Common myeloid progenitor, CD34-positive (primary cell): ENCODE measurements around the gene CGA.

Experiments used
- CTCF ChIA-PET: fragments of 350-600 bp; sonication (Branson Sonifier 250); formaldehyde crosslinking; loops from one replicate; lab custom pipeline; 2021; ENCODE audit warnings: antibody characterized with exemption; lab: Charles Lee
- POLR2A ChIA-PET: fragments of 350-600 bp; sonication (Branson Sonifier 250); formaldehyde crosslinking; loops from one replicate; lab custom pipeline; 2021; ENCODE audit warnings: antibody characterized with exemption; lab: Charles Lee
- DNase-seq, 3 donors: peaks; one replicate each; pipeline versions ENCODE4 v3.0.0 to v3.0.0-alpha.2; 2013
- H3K27ac ChIP-seq, 2 experiments: 1 replicate in 1 of 2; 2 replicates in 1 of 2; pipeline ENCODE4 v1.7.0; 2013; ENCODE audit warnings: inconsistent platforms in 2 of 2, low read length in 2 of 2, mild to moderate bottlenecking in 2 of 2, low read depth in 1 of 2, moderate library complexity in 1 of 2; ENCODE audit not compliant: severe bottlenecking in 2 of 2, insufficient read depth in 1 of 2, poor library complexity in 1 of 2
- H3K27me3 ChIP-seq, 5 experiments: replicated peaks in 2 of 5; 1 replicate in 3 of 5; 2 replicates in 2 of 5; pipeline versions ENCODE4 v1.6.1 to v1.7.0; 2013; ENCODE audit warnings: low read length in 4 of 5, mild to moderate bottlenecking in 2 of 5, moderate library complexity in 2 of 5, inconsistent platforms in 1 of 5; ENCODE audit not compliant: insufficient read depth in 5 of 5, control insufficient read depth in 4 of 5
- H3K36me3 ChIP-seq, 4 experiments: 1 replicate in 2 of 4; 2 replicates in 2 of 4; pipeline versions ENCODE4 v1.6.1 to v1.7.0; 2013; ENCODE audit warnings: low read length in 3 of 4, control low read depth in 1 of 4, mild to moderate bottlenecking in 1 of 4; ENCODE audit not compliant: control insufficient read depth in 4 of 4, insufficient read depth in 4 of 4
- H3K4me1 ChIP-seq, 4 experiments: 1 replicate in 3 of 4; 2 replicates in 1 of 4; pipeline versions ENCODE4 v1.6.1 to v1.7.1; 2013; ENCODE audit warnings: low read length in 3 of 4, mild to moderate bottlenecking in 3 of 4, control low read depth in 1 of 4, inconsistent platforms in 1 of 4, moderate library complexity in 1 of 4; ENCODE audit not compliant: control insufficient read depth in 4 of 4, insufficient read depth in 4 of 4; ENCODE audit errors: control extremely low read depth in 1 of 4
- H3K4me3 ChIP-seq, 7 experiments: 1 replicate in 4 of 7; 2 replicates in 3 of 7; pipeline versions ENCODE4 v1.5.1 to v1.7.0; 2013; ENCODE audit warnings: mild to moderate bottlenecking in 7 of 7, low read length in 6 of 7, moderate library complexity in 6 of 7, inconsistent platforms in 2 of 7, low read depth in 2 of 7, control low read depth in 1 of 7; ENCODE audit not compliant: insufficient read depth in 4 of 7, control insufficient read depth in 1 of 7; ENCODE audit errors: extremely low read depth in 1 of 7
- H3K9me3 ChIP-seq, 5 experiments: 1 replicate in 4 of 5; 2 replicates in 1 of 5; pipeline versions ENCODE4 v1.6.1 to v1.7.1; 2013; ENCODE audit warnings: low read length in 4 of 5, mild to moderate bottlenecking in 2 of 5, inconsistent platforms in 1 of 5, low read depth in 1 of 5, moderate library complexity in 1 of 5; ENCODE audit not compliant: control insufficient read depth in 4 of 5, insufficient read depth in 2 of 5; ENCODE audit errors: control extremely low read depth in 1 of 5
- WGBS: methylation state at CpG from one replicate; pipeline ENCODE4 v1.1.5; 2013; ENCODE audit not compliant: insufficient coverage; 5-methylcytosine and 5-hydroxymethylcytosine counted together

The CGA gene

DNA sequence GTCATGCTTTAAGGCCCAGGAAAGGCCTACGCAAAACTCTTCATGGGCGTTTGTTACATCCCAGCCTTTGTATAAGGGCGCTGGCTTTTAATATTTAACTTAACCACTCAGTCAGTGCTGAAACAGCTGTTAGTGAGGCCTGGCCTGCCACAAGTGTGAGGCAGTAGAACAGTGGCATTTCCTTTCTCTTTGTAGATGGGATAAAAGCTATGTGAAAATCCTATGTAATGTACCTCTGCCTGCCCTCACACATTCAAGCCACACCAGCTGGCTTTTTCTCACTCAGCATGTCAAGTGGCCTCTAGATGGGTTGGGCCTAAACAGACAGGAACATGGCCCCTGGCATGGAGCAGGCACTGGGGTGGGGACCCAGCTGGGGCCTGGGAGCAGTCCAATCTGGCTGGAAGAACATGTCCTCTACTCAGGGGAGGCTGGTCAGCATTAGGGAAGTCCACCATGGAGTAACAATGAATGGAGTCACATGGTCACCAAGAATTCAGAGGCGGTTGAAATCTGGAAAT is 20.7 kb downstream of the CGA start:
- DNase-seq = no peak
- CTCF ChIA-PET = interaction anchor here (1.2 to 1.5 kb wide), 2 partner anchors 10 to 202 kb away, joined by 3 to 4 read pairs; no protein-coding TSS in a partner anchor
- 100% methylated on average over 3 of the region's 4 CpGs for WGBS

DNA sequence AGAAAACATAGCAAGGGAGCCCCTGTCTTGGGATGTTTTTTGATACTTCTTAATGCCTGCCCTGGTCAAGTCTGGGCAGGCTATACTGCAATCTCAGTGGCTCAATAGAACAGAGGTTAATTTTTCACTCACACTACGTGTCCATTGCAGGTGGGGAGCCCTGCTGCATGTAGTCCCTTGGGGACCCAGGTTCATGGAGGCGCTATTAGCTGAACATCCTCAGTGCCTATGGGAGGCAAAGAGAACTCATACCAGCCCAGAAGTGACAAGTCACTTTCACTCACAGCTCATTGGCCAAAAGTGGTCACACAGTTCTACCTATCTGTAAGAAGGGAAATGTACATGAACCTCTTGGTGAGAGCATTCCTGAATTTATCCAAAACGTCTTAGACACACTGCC is 23.2 kb downstream of the CGA start:
- Histone ChIP-seq H3K27me3 (peaks cover 0 to 1% (median 0%) of the 10 kb centered on the region in 5 experiments), H3K4me3 (no peak overlapping the region), H3K9me3 (no peaks in the 10 kb centered on the region), H3K36me3 (no peaks in the 10 kb centered on the region), H3K27ac (no peak overlapping the region), H3K4me1 (no peaks in the 10 kb centered on the region)
- CTCF ChIA-PET = no interaction called here
- DNase-seq = no peak
- 100% methylated on average over 2 of the region's 3 CpGs for WGBS
- POLR2A ChIA-PET = no interaction called here

More for the DNA sequence above, 20.7 kb downstream of the CGA start:
- Histone ChIP-seq H3K36me3 (no peaks in the 10 kb centered on the region), H3K27ac (no peak overlapping the region), H3K4me1 (no peaks in the 10 kb centered on the region), H3K4me3 (no peak overlapping the region), H3K27me3 (peaks cover 0 to 1% (median 0%) of the 10 kb centered on the region in 5 experiments), H3K9me3 (no peaks in the 10 kb centered on the region)
- POLR2A ChIA-PET = no interaction called here

DNA sequence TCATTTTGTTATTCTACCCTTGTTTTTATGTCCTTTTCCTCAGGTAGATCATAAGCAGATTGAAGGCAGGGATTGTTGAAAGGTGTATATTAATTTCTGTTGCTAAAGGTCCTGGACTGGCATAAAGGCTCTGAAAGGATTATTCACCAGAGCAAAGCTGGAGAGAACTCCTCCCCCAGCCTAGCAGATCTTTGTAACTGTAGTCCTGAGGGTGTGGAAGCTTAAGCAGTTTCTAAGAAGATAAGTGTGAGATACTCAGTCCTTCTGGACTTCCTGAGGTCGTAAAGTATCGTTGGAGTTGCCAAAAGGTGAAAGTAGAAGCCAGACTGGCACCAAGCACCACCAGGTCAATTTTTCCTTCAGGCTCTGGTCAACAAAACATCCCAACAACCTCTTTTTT is 24.2 kb downstream of the CGA start:
- no peak for DNase-seq
- Histone ChIP-seq H3K4me1 (no peaks in the 10 kb centered on the region), H3K36me3 (no peaks in the 10 kb centered on the region), H3K4me3 (no peak overlapping the region), H3K9me3 (no peaks in the 10 kb centered on the region), H3K27ac (no peak overlapping the region), H3K27me3 (peaks cover 0 to 1% (median 0%) of the 10 kb centered on the region in 5 experiments)
- ChIA-PET POLR2A (no interaction called here), CTCF (interaction anchor here (1.1 kb wide), 1 partner anchor 10 kb away, joined by 7 read pairs; no protein-coding TSS in a partner anchor)
- 100% methylated on average over 2 of the region's 2 CpGs for WGBS

DNA sequence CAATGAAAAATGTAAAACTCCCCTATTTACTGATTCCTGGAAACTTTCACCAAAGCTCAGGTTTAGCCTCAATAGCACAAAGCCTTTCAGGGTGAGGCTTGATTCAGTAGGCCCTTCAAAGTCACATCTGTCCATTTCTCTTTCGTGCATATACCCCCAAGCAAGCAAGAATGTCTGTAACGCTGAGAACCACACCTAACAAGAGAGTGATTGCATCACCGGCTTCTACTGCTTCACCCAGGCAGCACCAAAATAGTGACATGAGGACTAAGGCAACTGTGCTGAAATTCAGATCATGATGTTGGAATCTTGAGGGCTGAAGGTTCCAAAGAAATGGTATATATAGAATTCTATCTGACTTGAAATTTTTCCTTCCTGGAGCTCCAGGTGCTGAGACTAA is 26.1 kb downstream of the CGA start:
- H3K9me3 ChIP-seq = no peaks in the 10 kb centered on the region
- ChIA-PET POLR2A (no interaction called here), CTCF (no interaction called here)

DNA sequence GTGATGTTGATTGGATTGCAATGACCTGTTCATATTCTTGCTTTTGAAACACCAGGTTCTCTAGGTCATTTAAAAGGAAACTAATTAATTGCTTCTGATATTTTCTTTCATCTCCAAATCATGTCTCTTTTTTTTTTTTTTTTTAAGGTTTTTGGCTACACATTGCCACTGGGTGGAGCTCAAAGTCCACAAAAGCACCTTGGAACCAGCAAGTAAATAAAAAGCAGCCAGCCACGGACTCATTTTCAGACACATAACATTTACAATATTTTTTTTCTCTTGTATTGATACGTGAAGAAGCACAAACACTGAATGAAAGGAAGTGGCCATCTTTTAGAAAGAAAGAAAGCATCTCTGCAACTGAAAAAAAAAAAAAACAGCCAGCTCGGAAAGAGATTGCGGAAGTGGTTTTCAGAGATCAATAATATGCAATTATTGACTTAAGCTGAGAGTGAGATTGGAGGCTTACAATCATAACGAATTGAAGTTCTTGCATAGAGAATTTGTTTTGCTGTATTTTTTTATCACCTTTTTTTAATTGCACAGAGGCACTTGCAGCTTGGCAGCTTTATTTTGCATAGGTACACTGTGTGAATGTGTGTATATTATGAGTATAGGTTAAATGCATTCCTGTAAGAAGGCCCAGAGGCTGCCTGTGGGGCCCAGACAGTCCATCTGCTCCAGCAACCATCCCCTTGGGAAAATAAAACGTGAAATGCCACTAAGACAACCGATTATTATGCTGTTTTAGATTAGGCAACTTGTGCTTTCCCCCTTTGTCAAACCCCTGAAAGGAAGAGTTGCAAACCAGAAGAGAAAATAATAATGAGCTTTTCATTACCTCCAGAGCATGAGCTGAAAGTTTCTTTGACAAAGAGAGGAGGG is 28.2 kb downstream of the CGA start:
- CTCF ChIA-PET = interaction anchor here (0.7 to 1.8 kb wide), 19 partner anchors 9 to 1924 kb away, joined by 3 to 9 read pairs (median 4); no protein-coding TSS in a partner anchor

More for the DNA sequence above, 26.1 kb downstream of the CGA start:
- Histone ChIP-seq H3K36me3 (no peaks in the 10 kb centered on the region), H3K27ac (no peak overlapping the region), H3K4me3 (no peak overlapping the region), H3K27me3 (peaks cover 0 to 1% (median 0%) of the 10 kb centered on the region in 5 experiments), H3K4me1 (no peaks in the 10 kb centered on the region)
- DNase-seq = no peak
- WGBS = 100% methylated on average over 3 of the region's 3 CpGs

DNA sequence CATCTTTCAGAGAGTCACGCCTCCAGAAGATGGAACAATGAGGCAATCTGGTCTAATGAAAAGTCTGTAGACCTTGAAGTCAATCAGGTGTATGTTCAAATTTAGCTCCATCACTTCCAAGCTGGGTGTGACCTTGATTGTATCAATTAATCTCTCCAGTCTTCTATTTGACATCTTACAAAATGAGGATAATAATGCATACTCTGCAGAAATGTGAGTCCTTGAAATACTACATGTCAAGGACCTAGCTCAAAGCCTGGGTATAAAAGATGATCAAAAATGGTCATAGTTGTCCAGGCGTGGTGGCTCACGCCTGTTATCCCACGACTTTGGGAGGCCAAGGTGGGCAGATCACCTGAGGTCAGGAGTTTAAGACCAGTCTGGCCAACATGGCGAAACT is 29.8 kb downstream of the CGA start:
- Histone ChIP-seq H3K4me3 (no peak overlapping the region), H3K4me1 (no peaks in the 10 kb centered on the region), H3K27ac (no peak overlapping the region), H3K27me3 (no peaks in the 10 kb centered on the region), H3K9me3 (no peaks in the 10 kb centered on the region), H3K36me3 (no peaks in the 10 kb centered on the region)
- POLR2A ChIA-PET = no interaction called here
- 93% methylated on average over 4 of the region's 5 CpGs for WGBS
- no peak for DNase-seq
- CTCF ChIA-PET = interaction anchor here (1.0 to 1.6 kb wide), 2 partner anchors 14 to 40 kb away, joined by 3 to 5 read pairs; no protein-coding TSS in a partner anchor

More for the DNA sequence above, 28.2 kb downstream of the CGA start:
- no peaks in the 10 kb centered on the region for H3K4me1 ChIP-seq
- H3K4me3 ChIP-seq = peak overlapping the region in 1 of 7 experiments; percentile 32
- H3K27ac ChIP-seq = no peak overlapping the region
- 100% methylated on average over 2 of the region's 7 CpGs for WGBS
- H3K9me3 ChIP-seq = no peaks in the 10 kb centered on the region
- H3K27me3 ChIP-seq = no peaks in the 10 kb centered on the region
- DNase-seq = peak; percentile 67 to 88 (median 82)
- H3K36me3 ChIP-seq = no peaks in the 10 kb centered on the region
- POLR2A ChIA-PET = interaction anchor here (0.6 to 0.7 kb wide), 2 partner anchors 16 to 589 kb away, joined by 3 read pairs; no protein-coding TSS in a partner anchor

DNA sequence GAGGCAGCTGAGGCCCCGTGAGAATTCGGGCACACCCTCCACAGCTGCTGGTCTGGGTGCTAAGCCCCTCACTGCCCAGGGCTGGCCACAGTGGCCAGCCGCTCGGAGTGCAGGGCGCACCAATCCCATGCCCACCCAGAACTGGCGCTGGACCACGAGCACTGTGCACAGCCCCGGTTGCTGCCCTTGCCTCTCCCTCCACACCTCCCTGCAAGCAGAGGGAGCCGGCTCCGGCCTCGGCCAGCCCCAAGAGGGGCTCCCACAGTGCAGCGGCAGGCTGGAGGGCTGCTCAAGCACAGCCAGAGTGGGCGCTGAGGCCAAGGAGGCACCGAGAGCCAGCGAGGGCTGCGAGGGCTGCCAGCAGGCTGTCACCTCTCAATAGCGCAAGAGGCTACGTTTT is 35.0 kb downstream of the CGA start:
- Histone ChIP-seq H3K27me3 (no peaks in the 10 kb centered on the region), H3K4me3 (no peak overlapping the region), H3K27ac (no peak overlapping the region), H3K36me3 (no peaks in the 10 kb centered on the region), H3K4me1 (no peaks in the 10 kb centered on the region), H3K9me3 (no peaks in the 10 kb centered on the region)
- WGBS = 95% methylated on average over 17 of the region's 18 CpGs
- ChIA-PET POLR2A (no interaction called here), CTCF (no interaction called here)
- DNase-seq = no peak
